GM12878 (cell line): ENCODE results near the gene METTL23. TPM values are rescaled to one million over a fixed set of nuclear protein-coding genes. Genes with fewer than 3 reads are reported as not detected.

Experiments used
- ASH2L ChIP-seq: fragments of 300-600, 200-600 bp; sonication (generic); IDR thresholded peaks from 2 replicates; pipeline ENCODE4 v1.6.1; 2017; ENCODE audit warnings: low read depth, mild to moderate bottlenecking, borderline replicate concordance
- BMI1 ChIP-seq: fragments of 450-650 bp; IDR thresholded peaks from 2 replicates; pipeline ENCODE4 v1.6.1; 2016; ENCODE audit warnings: mild to moderate bottlenecking, moderate library complexity, borderline replicate concordance
- EZH2 ChIP-seq: IDR thresholded peaks from 2 replicates; pipeline ENCODE4 v1.6.1; 2012; ENCODE audit warnings: low read depth, mild to moderate bottlenecking, control low read depth, inconsistent platforms, low read length, borderline replicate concordance; ENCODE audit not compliant: control insufficient read depth
- FOXM1 ChIP-seq: IDR thresholded peaks from 2 replicates; pipeline ENCODE4 v1.6.1; 2012; ENCODE audit warnings: low read depth, mild to moderate bottlenecking, inconsistent platforms, low read length, moderate library complexity
- GABPA ChIP-seq: IDR thresholded peaks from 2 replicates; pipeline ENCODE4 v1.6.1; 2014; ENCODE audit warnings: antibody characterized with exemption, low read depth, mild to moderate bottlenecking, inconsistent platforms
- KAT2A ChIP-seq: conservative IDR thresholded peaks from 2 replicates; pipeline ENCODE4 v1.6.1; 2011; ENCODE audit warnings: low read depth, low read length; ENCODE audit not compliant: control insufficient read depth
- MTA2 ChIP-seq: fragments of 450-650 bp; IDR thresholded peaks from 2 replicates; pipeline ENCODE4 v1.6.1; 2016; ENCODE audit warnings: low read depth, mild to moderate bottlenecking, moderate library complexity
- NBN ChIP-seq: fragments of 450-650 bp; IDR thresholded peaks from 2 replicates; pipeline ENCODE4 v1.6.1; 2016
- NRF1 ChIP-seq: conservative IDR thresholded peaks from 2 replicates; pipeline ENCODE4 v1.6.1; 2011; ENCODE audit warnings: mild to moderate bottlenecking, low read depth, low read length, improper control_type of control experiment
- SMARCA5 ChIP-seq: fragments of 450-650 bp; IDR thresholded peaks from 2 replicates; pipeline ENCODE4 v1.6.1; 2017; ENCODE audit warnings: mild to moderate bottlenecking
- SUZ12 ChIP-seq: fragments of 200-600 bp; sonication (generic); IDR thresholded peaks from one replicate; pipeline ENCODE4 v1.6.1; 2018; ENCODE audit warnings: antibody characterized with exemption, mild to moderate bottlenecking; ENCODE audit not compliant: unreplicated experiment
- TAF1 ChIP-seq: IDR thresholded peaks from 2 replicates; pipeline ENCODE4 v1.6.1; 2011; ENCODE audit warnings: mild to moderate bottlenecking, low read depth, low read length, borderline replicate concordance
- TCF12 ChIP-seq: IDR thresholded peaks from 2 replicates; pipeline ENCODE4 v1.6.1; 2011; ENCODE audit warnings: low read depth, mild to moderate bottlenecking, low read length
- WRNIP1 ChIP-seq: IDR thresholded peaks from 2 replicates; pipeline ENCODE4 v1.6.1; 2011; ENCODE audit warnings: low read depth, low read length, improper control_type of control experiment, borderline replicate concordance
- polyA plus RNA-seq, 11 experiments: library from polyadenylated mRNA; depleted of rRNA in 4 of 11; unstranded in 6 of 11; stranded (reverse) in 5 of 11; fragments of >200 nt; fragmentation: Nextera tagmentation in 4 of 11; fragmentation: Illumina TruSeq in 1 of 11; extraction: Ambion mirVana in 4 of 11; extraction: Trizol in 1 of 11; gene quantifications; 1 replicate in 1 of 11; 2 replicates in 10 of 11; pipeline versions ENCODE4 v1.2.1 to v1.2.3, GENCODE V29; 2011 to 2016; ENCODE audit warnings: inconsistent platforms in 2 of 11, missing spikeins in 2 of 11, low read depth in 1 of 11
- total RNA-seq, 4 experiments: library from RNA; depleted of rRNA in 3 of 4; stranded (reverse); fragments of >200 nt in 3 of 4; fragmentation: Illumina TruSeq in 1 of 4; extraction: Trizol in 1 of 4; gene quantifications; 2 replicates each; pipeline versions ENCODE4 v1.2.1 to v1.2.3, GENCODE V29; 2013 to 2021
- TF ChIP-seq, protein P1 (sequence below): fragments of 450-650 bp; IDR thresholded peaks from 2 replicates; pipeline ENCODE4 v1.6.1; 2018; ENCODE audit warnings: borderline replicate concordance, mild to moderate bottlenecking; ENCODE audit not compliant: partially characterized antibody
- TF ChIP-seq, protein P2 (sequence below): fragments of 450-650 bp; formaldehyde crosslinking; IDR thresholded peaks from 2 replicates; pipeline ENCODE4 v1.4.0; 2022; ENCODE audit warnings: mild to moderate bottlenecking, moderate library complexity
- TF ChIP-seq, protein P3 (sequence below): fragments of 450-650 bp; IDR thresholded peaks from 2 replicates; pipeline ENCODE4 v1.6.1; 2017; ENCODE audit warnings: mild to moderate bottlenecking
- TF ChIP-seq, protein P4 (sequence below): fragments of 450-650 bp; IDR thresholded peaks from 2 replicates; pipeline ENCODE4 v1.6.1; 2017; ENCODE audit warnings: antibody characterized with exemption, mild to moderate bottlenecking, moderate library complexity

METTL23 gene
- total and polyA plus RNA-seq, 10 of the 15 experiments (the other 5 are each of a cell fraction or from before 2014, with no cell fraction given), result 25.6 to 61.5 (median 30.9) TPM

DNA sequence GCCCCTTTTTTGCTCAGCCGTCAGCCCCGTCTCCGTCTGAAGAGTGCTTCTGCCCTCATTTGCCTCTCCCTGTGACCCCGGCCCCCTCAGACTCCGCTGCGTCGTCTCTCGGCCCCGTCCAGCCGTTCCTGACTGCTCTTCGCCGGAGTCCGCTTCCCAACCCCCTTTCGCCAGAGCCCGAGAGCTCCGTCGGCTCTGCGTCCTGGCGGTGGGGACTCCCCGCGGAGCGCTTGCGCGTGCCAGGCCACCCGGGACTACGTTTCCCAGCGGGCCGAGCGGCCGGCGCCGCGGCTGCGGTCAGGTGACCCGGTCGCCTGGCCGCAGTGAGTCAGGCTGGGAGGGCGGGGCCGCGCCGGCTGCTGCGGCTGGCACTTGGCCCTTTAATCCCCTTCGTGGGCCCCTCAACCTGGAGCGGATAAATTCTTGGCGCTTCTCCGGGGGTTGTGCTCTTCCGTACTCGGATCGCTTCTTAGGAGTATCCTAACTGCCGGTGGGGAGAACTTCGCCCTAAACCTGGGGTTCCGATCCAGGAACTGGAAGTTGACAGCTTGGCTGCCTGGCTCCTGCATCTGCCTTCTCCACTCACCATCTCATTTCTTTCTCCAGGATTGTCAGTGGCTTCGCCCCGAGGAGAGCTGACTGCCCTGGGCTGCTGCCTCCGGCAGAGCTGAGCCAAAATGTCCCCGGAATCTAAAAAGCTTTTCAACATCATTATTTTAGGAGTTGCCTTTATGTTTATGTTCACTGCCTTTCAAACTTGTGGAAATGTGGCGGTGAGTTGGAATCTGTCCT is 11.2 kb downstream of the METTL23 start, which contains the start of gene MFSD11 (continued):
- TF ChIP-seq, protein P1, sequence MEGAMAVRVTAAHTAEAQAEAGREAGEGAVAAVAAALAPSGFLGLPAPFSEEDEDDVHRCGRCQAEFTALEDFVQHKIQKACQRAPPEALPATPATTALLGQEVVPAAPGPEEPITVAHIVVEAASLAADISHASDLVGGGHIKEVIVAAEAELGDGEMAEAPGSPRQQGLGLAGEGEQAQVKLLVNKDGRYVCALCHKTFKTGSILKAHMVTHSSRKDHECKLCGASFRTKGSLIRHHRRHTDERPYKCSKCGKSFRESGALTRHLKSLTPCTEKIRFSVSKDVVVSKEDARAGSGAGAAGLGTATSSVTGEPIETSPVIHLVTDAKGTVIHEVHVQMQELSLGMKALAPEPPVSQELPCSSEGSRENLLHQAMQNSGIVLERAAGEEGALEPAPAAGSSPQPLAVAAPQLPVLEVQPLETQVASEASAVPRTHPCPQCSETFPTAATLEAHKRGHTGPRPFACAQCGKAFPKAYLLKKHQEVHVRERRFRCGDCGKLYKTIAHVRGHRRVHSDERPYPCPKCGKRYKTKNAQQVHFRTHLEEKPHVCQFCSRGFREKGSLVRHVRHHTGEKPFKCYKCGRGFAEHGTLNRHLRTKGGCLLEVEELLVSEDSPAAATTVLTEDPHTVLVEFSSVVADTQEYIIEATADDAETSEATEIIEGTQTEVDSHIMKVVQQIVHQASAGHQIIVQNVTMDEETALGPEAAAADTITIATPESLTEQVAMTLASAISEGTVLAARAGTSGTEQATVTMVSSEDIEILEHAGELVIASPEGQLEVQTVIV, result no peak
- TF ChIP-seq TAF1, result peak; percentile 21; the same call in 1 of the 2 replicates
- TF ChIP-seq KAT2A, result no peak
- no peak for TF ChIP-seq EZH2
- TF ChIP-seq BMI1, result no peak
- 0 out of 2 replicates have a peak, but pooled peaks have one; percentile 43 for TF ChIP-seq ASH2L
- no peak for TF ChIP-seq FOXM1
- no peak for TF ChIP-seq SUZ12
- TF ChIP-seq TCF12, result 0 out of 2 replicates have a peak, but pooled peaks have one; percentile 54
- TF ChIP-seq, protein P2, sequence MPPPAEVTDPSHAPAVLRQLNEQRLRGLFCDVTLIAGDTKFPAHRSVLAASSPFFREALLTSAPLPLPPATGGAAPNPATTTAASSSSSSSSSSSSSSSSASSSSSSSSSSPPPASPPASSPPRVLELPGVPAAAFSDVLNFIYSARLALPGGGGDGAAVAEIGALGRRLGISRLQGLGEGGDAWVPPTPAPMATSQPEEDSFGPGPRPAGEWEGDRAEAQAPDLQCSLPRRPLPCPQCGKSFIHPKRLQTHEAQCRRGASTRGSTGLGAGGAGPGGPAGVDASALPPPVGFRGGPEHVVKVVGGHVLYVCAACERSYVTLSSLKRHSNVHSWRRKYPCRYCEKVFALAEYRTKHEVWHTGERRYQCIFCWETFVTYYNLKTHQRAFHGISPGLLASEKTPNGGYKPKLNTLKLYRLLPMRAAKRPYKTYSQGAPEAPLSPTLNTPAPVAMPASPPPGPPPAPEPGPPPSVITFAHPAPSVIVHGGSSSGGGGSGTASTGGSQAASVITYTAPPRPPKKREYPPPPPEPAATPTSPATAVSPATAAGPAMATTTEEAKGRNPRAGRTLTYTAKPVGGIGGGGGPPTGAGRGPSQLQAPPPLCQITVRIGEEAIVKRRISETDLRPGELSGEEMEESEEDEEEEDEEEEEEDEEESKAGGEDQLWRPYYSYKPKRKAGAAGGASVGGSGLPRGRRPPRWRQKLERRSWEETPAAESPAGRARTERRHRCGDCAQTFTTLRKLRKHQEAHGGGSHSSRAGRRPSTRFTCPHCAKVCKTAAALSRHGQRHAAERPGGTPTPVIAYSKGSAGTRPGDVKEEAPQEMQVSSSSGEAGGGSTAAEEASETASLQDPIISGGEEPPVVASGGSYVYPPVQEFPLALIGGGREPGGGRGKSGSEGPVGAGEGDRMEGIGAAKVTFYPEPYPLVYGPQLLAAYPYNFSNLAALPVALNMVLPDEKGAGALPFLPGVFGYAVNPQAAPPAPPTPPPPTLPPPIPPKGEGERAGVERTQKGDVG (CRISPR knock-in tag), result no peak
- peak; percentile 89 for TF ChIP-seq NBN
- TF ChIP-seq, protein P3, sequence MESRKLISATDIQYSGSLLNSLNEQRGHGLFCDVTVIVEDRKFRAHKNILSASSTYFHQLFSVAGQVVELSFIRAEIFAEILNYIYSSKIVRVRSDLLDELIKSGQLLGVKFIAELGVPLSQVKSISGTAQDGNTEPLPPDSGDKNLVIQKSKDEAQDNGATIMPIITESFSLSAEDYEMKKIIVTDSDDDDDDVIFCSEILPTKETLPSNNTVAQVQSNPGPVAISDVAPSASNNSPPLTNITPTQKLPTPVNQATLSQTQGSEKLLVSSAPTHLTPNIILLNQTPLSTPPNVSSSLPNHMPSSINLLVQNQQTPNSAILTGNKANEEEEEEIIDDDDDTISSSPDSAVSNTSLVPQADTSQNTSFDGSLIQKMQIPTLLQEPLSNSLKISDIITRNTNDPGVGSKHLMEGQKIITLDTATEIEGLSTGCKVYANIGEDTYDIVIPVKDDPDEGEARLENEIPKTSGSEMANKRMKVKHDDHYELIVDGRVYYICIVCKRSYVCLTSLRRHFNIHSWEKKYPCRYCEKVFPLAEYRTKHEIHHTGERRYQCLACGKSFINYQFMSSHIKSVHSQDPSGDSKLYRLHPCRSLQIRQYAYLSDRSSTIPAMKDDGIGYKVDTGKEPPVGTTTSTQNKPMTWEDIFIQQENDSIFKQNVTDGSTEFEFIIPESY, result no peak
- TF ChIP-seq, protein P4, sequence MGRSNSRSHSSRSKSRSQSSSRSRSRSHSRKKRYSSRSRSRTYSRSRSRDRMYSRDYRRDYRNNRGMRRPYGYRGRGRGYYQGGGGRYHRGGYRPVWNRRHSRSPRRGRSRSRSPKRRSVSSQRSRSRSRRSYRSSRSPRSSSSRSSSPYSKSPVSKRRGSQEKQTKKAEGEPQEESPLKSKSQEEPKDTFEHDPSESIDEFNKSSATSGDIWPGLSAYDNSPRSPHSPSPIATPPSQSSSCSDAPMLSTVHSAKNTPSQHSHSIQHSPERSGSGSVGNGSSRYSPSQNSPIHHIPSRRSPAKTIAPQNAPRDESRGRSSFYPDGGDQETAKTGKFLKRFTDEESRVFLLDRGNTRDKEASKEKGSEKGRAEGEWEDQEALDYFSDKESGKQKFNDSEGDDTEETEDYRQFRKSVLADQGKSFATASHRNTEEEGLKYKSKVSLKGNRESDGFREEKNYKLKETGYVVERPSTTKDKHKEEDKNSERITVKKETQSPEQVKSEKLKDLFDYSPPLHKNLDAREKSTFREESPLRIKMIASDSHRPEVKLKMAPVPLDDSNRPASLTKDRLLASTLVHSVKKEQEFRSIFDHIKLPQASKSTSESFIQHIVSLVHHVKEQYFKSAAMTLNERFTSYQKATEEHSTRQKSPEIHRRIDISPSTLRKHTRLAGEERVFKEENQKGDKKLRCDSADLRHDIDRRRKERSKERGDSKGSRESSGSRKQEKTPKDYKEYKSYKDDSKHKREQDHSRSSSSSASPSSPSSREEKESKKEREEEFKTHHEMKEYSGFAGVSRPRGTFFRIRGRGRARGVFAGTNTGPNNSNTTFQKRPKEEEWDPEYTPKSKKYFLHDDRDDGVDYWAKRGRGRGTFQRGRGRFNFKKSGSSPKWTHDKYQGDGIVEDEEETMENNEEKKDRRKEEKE, result no peak
- TF ChIP-seq MTA2, result no peak
- TF ChIP-seq SMARCA5, result peak; percentile 75; the same call in 1 of the 2 replicates
- no peak for TF ChIP-seq WRNIP1
- TF ChIP-seq NRF1, result peak; percentile 30; the same call in 1 of the 2 replicates
- no peak for TF ChIP-seq GABPA
